SH-SY5Y (cell line): ENCODE measurements around the gene FBLN2.

Experiments used
- GATA2 ChIP-seq: IDR thresholded peaks from 2 replicates; pipeline ENCODE4 v1.6.1; 2011; ENCODE audit warnings: mild to moderate bottlenecking, low read depth, low read length
- GATA3 ChIP-seq: IDR thresholded peaks from 2 replicates; pipeline ENCODE4 v1.6.1; 2011; ENCODE audit warnings: low read depth, mild to moderate bottlenecking, low read length, moderate library complexity

- TF ChIP-seq GATA2 = no peak
- TF ChIP-seq GATA3 = no peak
Observed at GRCh38 chr3:13568515-13569028, 19.6 kb downstream of the FBLN2 start.
